IPS DF 6.9 (cell line): ENCODE results near the gene HIC2.
"Not testable (repeated sequence)": the region's sequence is repeated elsewhere in the genome, so short reads cannot be mapped to it uniquely, and the experiment has no call there.

Source experiments
- DNase-seq: peaks from one replicate; pipeline ENCODE4 v3.0.0-alpha.2; 2013; ENCODE audit warnings: low read depth, low spot score
- H3K27ac ChIP-seq: one replicate; pipeline ENCODE4 v1.5.1; 2013; ENCODE audit warnings: low read length, control low read depth
- H3K27me3 ChIP-seq: 2 replicates; pipeline ENCODE4 v1.6.1; 2013; ENCODE audit warnings: mild to moderate bottlenecking, low read length; ENCODE audit not compliant: control insufficient read depth, insufficient read depth
- H3K36me3 ChIP-seq: 2 replicates; pipeline ENCODE4 v1.6.1; 2013; ENCODE audit warnings: low read length; ENCODE audit not compliant: control insufficient read depth, insufficient read depth
- H3K4me1 ChIP-seq: 2 replicates; pipeline ENCODE4 v1.6.1; 2013; ENCODE audit warnings: low read length; ENCODE audit not compliant: control insufficient read depth, insufficient read depth
- H3K4me3 ChIP-seq: 2 replicates; pipeline ENCODE4 v1.5.1; 2013; ENCODE audit warnings: mild to moderate bottlenecking, low read length
- H3K9me3 ChIP-seq: 2 replicates; pipeline ENCODE4 v1.6.1; 2013; ENCODE audit warnings: low read length, inconsistent platforms; ENCODE audit not compliant: control insufficient read depth, insufficient read depth
- WGBS: extraction: QIAGEN DNeasy Blood & Tissue Kit; methylation state at CpG from one replicate; pipeline ENCODE4 v1.1.7; 2013; ENCODE audit warnings: mixed read lengths, missing lambda C conversion rate; ENCODE audit not compliant: insufficient read length, insufficient coverage; 5-methylcytosine and 5-hydroxymethylcytosine counted together

Gene HIC2

GRCh38 chr22:21473664-21474063 lies 56.5 kb downstream of the HIC2 start:
- H3K4me1 ChIP-seq, H3K36me3 ChIP-seq, H3K9me3 ChIP-seq, H3K27me3 ChIP-seq, H3K27ac ChIP-seq, DNase-seq, H3K4me3 ChIP-seq: not testable (repeated sequence)
- no CpG with 5 or more reads among the region's 13 CpGs for WGBS

GRCh38 chr22:21484039-21484438 lies 66.9 kb downstream of the HIC2 start:
- DNase-seq, H3K9me3 ChIP-seq, H3K27me3 ChIP-seq, H3K36me3 ChIP-seq, H3K27ac ChIP-seq, H3K4me3 ChIP-seq, H3K4me1 ChIP-seq: not testable (repeated sequence)
- WGBS: no CpG with 5 or more reads among the region's 14 CpGs

DNA sequence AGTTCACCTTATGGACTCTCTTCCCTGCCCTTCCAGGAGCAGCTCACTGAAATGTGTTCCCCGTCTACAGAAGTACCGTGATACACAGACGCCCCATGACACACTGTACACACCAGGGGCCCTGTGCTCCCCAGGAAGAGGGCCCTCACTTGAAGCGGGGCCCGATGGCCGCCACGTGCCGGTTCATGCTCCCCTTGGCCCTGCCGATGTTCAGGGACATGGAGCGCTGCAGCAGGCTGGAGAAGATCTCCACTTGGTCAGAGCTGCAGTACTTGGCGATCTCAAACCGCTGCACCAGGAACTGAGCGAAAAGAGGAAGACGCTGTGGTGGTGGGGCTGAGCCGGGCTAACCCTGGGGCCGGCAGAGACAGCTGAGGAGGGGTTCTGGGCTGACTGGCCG lies 70.6 kb downstream of the HIC2 start:
- WGBS: no CpG with 5 or more reads among the region's 17 CpGs
- DNase-seq, H3K27me3 ChIP-seq: not testable (repeated sequence)

DNA sequence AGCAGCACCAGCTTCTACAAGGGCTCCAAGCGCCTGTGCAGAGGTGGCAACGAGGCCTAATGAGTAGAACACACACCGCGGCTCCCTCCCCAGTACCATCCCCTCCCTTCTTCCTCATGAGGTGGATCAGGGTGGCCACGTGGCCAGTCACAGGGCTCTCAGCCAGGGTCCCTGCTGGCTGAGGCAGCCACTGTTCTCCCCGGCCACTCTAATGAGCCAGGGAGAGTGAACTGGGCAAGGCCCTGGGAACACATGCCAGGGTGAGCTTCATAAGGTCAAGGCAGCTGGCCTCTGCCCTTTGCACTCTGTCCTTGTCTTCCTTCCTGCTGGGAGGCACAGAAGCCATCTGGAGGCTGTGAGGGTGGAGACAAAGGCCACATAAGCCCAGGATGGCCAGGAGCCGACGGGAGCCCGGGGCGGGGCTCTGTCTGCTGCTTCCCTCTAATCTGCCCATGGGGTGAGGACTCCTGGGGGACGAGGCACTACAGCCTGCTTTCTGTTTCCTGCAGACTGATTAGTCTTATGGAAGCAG lies 72.0 kb downstream of the HIC2 start:
- not testable (repeated sequence) for H3K9me3 ChIP-seq, H3K4me1 ChIP-seq, H3K27me3 ChIP-seq, H3K4me3 ChIP-seq, H3K27ac ChIP-seq, DNase-seq, H3K36me3 ChIP-seq
- no CpG with 5 or more reads among the region's 11 CpGs for WGBS

More for the DNA sequence above, 70.6 kb downstream of the HIC2 start:
- H3K4me3 ChIP-seq, H3K9me3 ChIP-seq, H3K27ac ChIP-seq, H3K36me3 ChIP-seq, H3K4me1 ChIP-seq: not testable (repeated sequence)

DNA sequence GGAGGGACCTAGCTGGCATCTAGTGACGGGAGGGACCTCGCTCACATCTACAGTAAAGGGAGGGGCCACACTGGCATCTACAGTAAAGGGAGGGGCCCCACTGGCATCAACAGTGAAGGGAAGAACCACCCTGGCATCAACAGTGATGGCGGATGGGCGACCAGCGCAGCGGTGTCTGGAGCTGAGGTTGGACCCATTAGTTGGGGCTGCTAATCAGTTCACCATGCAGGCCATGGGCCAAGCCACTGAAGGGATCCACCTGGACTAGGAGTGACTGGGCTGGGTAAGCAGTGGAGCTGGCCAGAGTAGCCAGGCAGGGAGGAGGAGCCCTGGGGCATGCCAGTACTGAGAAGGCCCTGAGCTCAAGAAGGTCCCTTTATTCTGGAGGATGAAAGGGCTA lies 73.4 kb downstream of the HIC2 start:
- H3K4me3 ChIP-seq, H3K9me3 ChIP-seq: not testable (repeated sequence)
- WGBS: no CpG with 5 or more reads among the region's 6 CpGs

DNA sequence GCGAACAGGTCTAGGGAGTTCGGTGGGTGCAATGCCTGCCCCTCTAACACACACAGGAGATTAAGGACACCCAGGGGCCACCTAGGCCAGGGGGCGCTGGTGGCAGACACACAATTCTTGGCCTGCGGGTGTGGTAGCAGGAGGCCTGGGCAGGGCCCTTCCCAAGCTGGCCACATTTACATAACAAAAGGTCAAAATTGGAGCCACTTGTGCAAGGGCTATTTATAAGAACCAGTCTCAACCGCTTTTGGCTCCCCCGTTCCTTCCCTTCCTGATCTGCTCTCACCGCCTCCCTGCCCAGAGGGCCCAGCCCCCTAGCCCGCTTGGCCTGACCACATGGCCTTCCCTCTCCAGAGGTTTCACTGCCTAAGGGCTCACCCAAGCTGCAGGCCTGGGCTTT lies 75.1 kb downstream of the HIC2 start:
- H3K4me1 ChIP-seq, H3K36me3 ChIP-seq, DNase-seq, H3K27ac ChIP-seq, H3K4me3 ChIP-seq, H3K27me3 ChIP-seq, H3K9me3 ChIP-seq: not testable (repeated sequence)
- WGBS: no CpG with 5 or more reads among the region's 8 CpGs

More for the DNA sequence above, 73.4 kb downstream of the HIC2 start:
- H3K27ac ChIP-seq, H3K4me1 ChIP-seq, H3K36me3 ChIP-seq, DNase-seq, H3K27me3 ChIP-seq: not testable (repeated sequence)

DNA sequence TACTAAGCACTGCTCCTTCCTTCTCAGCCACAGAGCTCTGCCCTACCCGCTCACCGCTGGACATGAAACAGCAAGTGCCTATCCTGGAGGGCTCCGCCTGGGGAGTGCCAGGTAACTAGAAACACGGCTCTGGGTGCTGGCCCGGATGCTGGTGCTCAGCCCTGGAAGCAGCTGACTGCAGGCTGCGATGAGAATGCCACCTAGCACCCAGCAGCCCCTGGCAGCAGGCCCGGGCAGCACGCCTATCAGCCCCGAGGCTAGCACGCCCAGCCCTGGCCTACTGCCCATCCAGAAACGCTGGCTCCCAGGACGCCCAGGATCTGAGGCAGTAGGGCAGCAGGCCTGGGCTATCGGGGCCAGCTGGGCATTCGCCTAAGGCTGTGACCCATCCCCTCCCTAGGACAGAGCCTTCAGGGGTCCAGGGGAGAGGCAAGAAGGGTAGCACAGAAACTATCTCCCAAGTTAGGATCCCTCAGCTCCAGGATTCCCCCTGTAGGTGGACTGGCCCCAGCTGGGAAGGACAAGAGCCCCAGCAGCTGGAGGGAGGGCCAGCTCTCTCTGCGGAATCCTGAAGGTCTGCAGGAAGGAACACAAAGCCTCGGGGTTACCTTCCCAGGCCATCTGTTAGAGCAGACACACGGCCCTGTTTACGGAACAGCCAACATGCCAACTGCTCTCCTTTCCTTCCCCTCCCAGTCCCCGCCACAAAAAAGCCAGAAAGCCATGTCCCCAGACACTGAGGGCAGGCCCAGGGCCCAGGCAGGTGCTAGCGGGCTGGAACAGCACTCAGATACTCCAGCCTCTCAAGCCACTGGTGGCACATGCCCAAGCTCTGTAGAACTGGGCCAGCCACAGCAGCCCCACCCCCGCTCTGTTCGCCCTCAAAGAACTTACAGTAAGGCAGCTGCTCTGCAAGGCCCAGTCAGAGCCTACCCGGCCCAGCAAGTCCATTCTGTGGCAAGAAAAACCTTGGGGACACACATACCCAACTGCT lies 76.9 kb downstream of the HIC2 start:
- DNase-seq: not testable (repeated sequence)
- no CpG with 5 or more reads among the region's 23 CpGs for WGBS

GRCh38 chr22:21497984-21498383 lies 80.8 kb downstream of the HIC2 start:
- H3K9me3 ChIP-seq, DNase-seq, H3K36me3 ChIP-seq, H3K27ac ChIP-seq, H3K4me3 ChIP-seq, H3K27me3 ChIP-seq, H3K4me1 ChIP-seq: not testable (repeated sequence)
- no CpG with 5 or more reads among the region's 4 CpGs for WGBS

More for the DNA sequence above, 76.9 kb downstream of the HIC2 start:
- not testable (repeated sequence) for H3K27me3 ChIP-seq, H3K27ac ChIP-seq, H3K9me3 ChIP-seq, H3K36me3 ChIP-seq, H3K4me1 ChIP-seq, H3K4me3 ChIP-seq

DNA sequence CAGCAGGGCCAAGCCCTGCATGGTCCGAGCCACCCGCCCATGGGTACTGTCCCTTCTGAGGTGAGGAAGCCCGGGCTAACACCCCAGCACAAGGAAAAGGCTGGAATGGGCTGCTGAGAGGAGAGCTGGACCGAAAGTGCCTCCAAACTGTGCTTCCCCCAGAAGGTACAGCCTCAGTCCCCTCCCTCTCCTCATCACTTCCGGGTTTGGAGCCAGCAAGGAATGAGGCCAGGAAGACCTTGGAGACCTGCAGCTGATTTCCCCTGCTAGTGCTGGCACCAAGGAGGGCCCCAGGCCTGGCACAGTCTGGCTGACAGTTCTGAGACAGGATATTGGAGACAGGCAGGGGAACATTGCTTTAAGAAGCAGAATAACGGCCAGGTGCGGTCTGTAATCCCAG lies 81.3 kb downstream of the HIC2 start:
- H3K27me3 ChIP-seq, H3K36me3 ChIP-seq, H3K27ac ChIP-seq, H3K9me3 ChIP-seq, H3K4me1 ChIP-seq, H3K4me3 ChIP-seq, DNase-seq: not testable (repeated sequence)
- no CpG with 5 or more reads among the region's 7 CpGs for WGBS

DNA sequence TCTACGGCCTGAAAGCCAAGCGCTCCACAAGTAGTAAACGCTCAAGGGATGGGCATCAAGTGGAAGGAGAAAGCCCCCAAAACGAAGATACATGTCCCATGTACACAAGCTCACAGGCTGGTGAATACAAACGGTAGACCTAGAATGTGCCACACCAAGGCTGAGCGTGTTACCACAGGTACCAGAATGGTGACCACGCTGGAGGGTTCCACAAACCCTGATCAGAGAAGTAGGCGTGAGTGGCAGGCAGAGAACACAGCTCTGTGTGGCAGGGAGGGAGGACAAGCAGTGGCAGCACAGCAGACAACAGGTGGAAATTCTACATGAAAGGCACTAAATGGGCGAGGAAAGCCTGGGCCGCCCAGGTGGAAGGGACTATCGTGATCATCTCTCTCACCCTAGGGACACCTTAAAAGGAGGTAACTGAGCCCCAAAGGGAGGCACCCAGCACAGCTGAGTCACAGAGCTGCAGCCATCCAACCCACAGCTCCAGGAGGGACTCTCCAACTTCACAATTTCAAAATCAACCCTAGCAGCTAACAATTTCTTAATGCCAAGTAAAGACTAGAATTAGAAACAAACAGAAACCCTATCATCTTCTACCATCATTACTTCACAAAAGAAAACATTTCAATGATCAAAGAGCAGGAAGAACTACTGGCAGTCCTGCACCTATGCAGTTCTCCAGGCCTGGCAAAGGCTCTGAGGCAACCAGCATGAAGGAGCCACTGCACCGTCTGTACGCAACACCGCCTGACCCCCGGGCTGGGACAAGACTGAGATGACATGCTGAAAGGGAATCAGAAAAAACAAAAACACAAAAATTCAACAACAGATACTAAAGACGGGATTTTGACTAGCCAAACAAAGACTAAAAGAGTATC lies 82.7 kb downstream of the HIC2 start:
- H3K4me1 ChIP-seq, H3K27ac ChIP-seq, H3K27me3 ChIP-seq, H3K4me3 ChIP-seq, H3K36me3 ChIP-seq, H3K9me3 ChIP-seq, DNase-seq: not testable (repeated sequence)
- WGBS: no CpG with 5 or more reads among the region's 16 CpGs
